Measurements from ENCODE around the gene SFTPA1. TPM values are rescaled to one million over a fixed set of nuclear protein-coding genes. Genes with fewer than 3 reads are reported as not detected.

The SFTPA1 gene
- total and polyA plus RNA-seq, 9 of the 15 experiments (the other 6 are each of a cell fraction or from before 2014, with no cell fraction given), result 0.04 to 3.5 (median 0.08) TPM; not detected in 5

GRCh38 chr10:79562135-79562756 lies 48.5 kb upstream of the SFTPA1 start (continued):
- peak; percentile 90 for TF ChIP-seq REST (IDR thresholded peaks at IDR 0.05; ENCODE audit: borderline replicate concordance)
- no peak for TF ChIP-seq REST (CRISPR knock-in tag; IDR thresholded peaks at IDR 0.05; ENCODE audit: low read depth)
- TF ChIP-seq CTBP1 (IDR thresholded peaks at IDR 0.05; ENCODE audit: borderline replicate concordance), result peak; percentile 70; the same call in 1 of the 2 replicates
- TF ChIP-seq JUND (IDR thresholded peaks at IDR 0.05; ENCODE audit: borderline replicate concordance, low read depth, low read length), result peak; percentile 25; the same call in 1 of the 2 replicates
- no peak for TF ChIP-seq JUND (tag; IDR thresholded peaks at IDR 0.05; ENCODE audit: borderline replicate concordance, low read depth, low read length)
- TF ChIP-seq CTCFL (IDR thresholded peaks at IDR 0.05; ENCODE audit: borderline replicate concordance, insufficient read depth, low read depth, low read length, poor library complexity, severe bottlenecking), result peak; percentile 85
- peak; percentile 81 for TF ChIP-seq ARID2 (IDR thresholded peaks at IDR 0.05)
- TF ChIP-seq BRD9 (IDR thresholded peaks at IDR 0.05; ENCODE audit: low read depth, partially characterized antibody), result no peak
- TF ChIP-seq BHLHE40 (IDR thresholded peaks at IDR 0.05; ENCODE audit: low read length), result peak; percentile 62
- no peak for TF ChIP-seq ETV6 (IDR thresholded peaks at IDR 0.05; ENCODE audit: borderline replicate concordance in 1 of 2, low read depth in 2 of 2, low read length in 1 of 2)
- no peak for TF ChIP-seq ETV6 (CRISPR knock-in tag; IDR thresholded peaks at IDR 0.05; ENCODE audit: borderline replicate concordance)
- TF ChIP-seq MAX (CRISPR knock-in tag; IDR thresholded peaks at IDR 0.05), result peak; percentile 17; the same call in 1 of the 2 replicates
- TF ChIP-seq SMC3 (conservative IDR thresholded peaks at IDR 0.05; ENCODE audit: insufficient read depth, low read depth, low read length), result peak; percentile 97
- 0 out of 2 replicates have a peak, but pooled peaks have one; percentile 22 for TF ChIP-seq ZNF24 (IDR thresholded peaks at IDR 0.05)
- TF ChIP-seq NR2F6 (CRISPR knock-in tag; IDR thresholded peaks at IDR 0.05), result no peak
- no peak for TF ChIP-seq GTF2A2 (tag; IDR thresholded peaks at IDR 0.05)

Measured in K562 (cell line).